ENCODE measurements around the gene PISD. TPM values are rescaled to one million over a fixed set of nuclear protein-coding genes. Genes with fewer than 3 reads are reported as not detected.

PISD gene
- total RNA-seq, 2 experiments from 2014 or later: 21.5 to 51.9 TPM

GRCh38 chr22:31647523-31648320 is 14.3 kb downstream of the PISD start:
- no peaks in the 10 kb centered on the region for H3K9me3 ChIP-seq (ENCODE audit: low read length)
- DNase-seq (ENCODE audit: low spot score): no peak

GRCh38 chr22:31647066-31647465 is 14.9 kb downstream of the PISD start:
- Histone ChIP-seq H3K27ac (ENCODE audit: low read depth, low read length, poor library complexity, severe bottlenecking) (no peak overlapping the region), H3K9me3 (ENCODE audit: low read length) (no peaks in the 10 kb centered on the region), H3K4me2 (ENCODE audit: low read length) (no peak overlapping the region), H3K4me3 (ENCODE audit: low read depth, low read length, poor library complexity, severe bottlenecking) (no peak overlapping the region), H2AFZ (ENCODE audit: low read length) (no peak overlapping the region), H3K36me3 (ENCODE audit: insufficient read depth, low read length) (peaks cover 63% of the 10 kb centered on the region), H3K4me1 (ENCODE audit: insufficient read depth, low read length, poor library complexity, severe bottlenecking) (peaks cover 12% of the 10 kb centered on the region), H3K9me2 (ENCODE audit: insufficient read depth, low read length) (no peaks in the 10 kb centered on the region), H3K79me2 (ENCODE audit: insufficient read depth, low read depth, low read length) (peaks cover 17% of the 10 kb centered on the region; the same call in 1 of the 2 replicates), H4K20me1 (ENCODE audit: insufficient read depth, low read length) (no peaks in the 10 kb centered on the region)
- CTCF ChIA-PET (ENCODE audit: unreplicated experiment): no interaction called here
- BruUV-seq (replicated peaks): TSS peak; percentile 55
- DNase-seq (ENCODE audit: low spot score): no peak
- TF ChIP-seq EZH2phosphoT487 (IDR thresholded peaks at IDR 0.05; ENCODE audit: borderline replicate concordance, low read depth, low read length) (no peak), CTCF (conservative IDR thresholded peaks at IDR 0.05; ENCODE audit: low read length) (no peak)
- POLR2A ChIA-PET: no interaction called here
- intact Hi-C loops (cut with micrococcal nuclease; ENCODE audit: unreplicated experiment): no loop called here

More at GRCh38 chr22:31647523-31648320, 14.3 kb downstream of the PISD start:
- no peak overlapping the region for H2AFZ ChIP-seq (ENCODE audit: low read length)
- ChIA-PET CTCF (ENCODE audit: unreplicated experiment) (no interaction called here), POLR2A (no interaction called here)
- H3K36me3 ChIP-seq (ENCODE audit: insufficient read depth, low read length): peaks cover 57% of the 10 kb centered on the region
- peaks cover 18% of the 10 kb centered on the region for H3K4me1 ChIP-seq (ENCODE audit: insufficient read depth, low read length, poor library complexity, severe bottlenecking)
- H3K27ac ChIP-seq (ENCODE audit: low read depth, low read length, poor library complexity, severe bottlenecking): no peak overlapping the region
- no peaks in the 10 kb centered on the region for H4K20me1 ChIP-seq (ENCODE audit: insufficient read depth, low read length)
- intact Hi-C loops (cut with micrococcal nuclease; ENCODE audit: unreplicated experiment): no loop called here
- no peak overlapping the region for H3K4me2 ChIP-seq (ENCODE audit: low read length)
- TF ChIP-seq CTCF (conservative IDR thresholded peaks at IDR 0.05; ENCODE audit: low read length) (no peak), EZH2phosphoT487 (IDR thresholded peaks at IDR 0.05; ENCODE audit: borderline replicate concordance, low read depth, low read length) (no peak)
- BruUV-seq (replicated peaks): no TSS peak
- H3K9me2 ChIP-seq (ENCODE audit: insufficient read depth, low read length): no peaks in the 10 kb centered on the region
- peaks cover 21% of the 10 kb centered on the region; the same call in 1 of the 2 replicates for H3K79me2 ChIP-seq (ENCODE audit: insufficient read depth, low read depth, low read length)
- H3K4me3 ChIP-seq (ENCODE audit: low read depth, low read length, poor library complexity, severe bottlenecking): no peak overlapping the region
